Measurements from ENCODE around the gene STAMBP.
"Not testable (repeated sequence)": the region's sequence is repeated elsewhere in the genome, so short reads cannot be mapped to it uniquely, and the experiment has no call there.

The STAMBP gene

GRCh38 chr2:73868204-73868978, 39.6 kb downstream of the STAMBP start:
- H3K4me3 ChIP-seq = no peak overlapping the region
- H3K27ac ChIP-seq = no peak overlapping the region
- no peak for DNase-seq (ENCODE audit: low spot score)
- TF ChIP-seq CTCF (IDR thresholded peaks at IDR 0.05) = no peak

GRCh38 chr2:73870084-73870483, 41.3 kb downstream of the STAMBP start:
- peak overlapping the region; percentile 2 for H3K4me3 ChIP-seq
- TF ChIP-seq CTCF (IDR thresholded peaks at IDR 0.05) = no peak
- H3K27ac ChIP-seq = peak overlapping the region; percentile 75 to 85
- DNase-seq (ENCODE audit: low spot score) = peak; percentile 79

- H3K27ac ChIP-seq = no peak overlapping the region
- H3K4me3 ChIP-seq = no peak overlapping the region
- TF ChIP-seq CTCF (IDR thresholded peaks at IDR 0.05) = no peak
- no peak for DNase-seq (ENCODE audit: low spot score)
Observed at GRCh38 chr2:73877071-73877802, 48.5 kb downstream of the STAMBP start.

- H3K4me3 ChIP-seq; DNase-seq (ENCODE audit: low spot score); H3K27ac ChIP-seq: not testable (repeated sequence)
Observed at GRCh38 chr2:73877984-73878383, 49.2 kb downstream of the STAMBP start.

GRCh38 chr2:73885406-73885805, 56.6 kb downstream of the STAMBP start:
- no peak overlapping the region for H3K27ac ChIP-seq
- DNase-seq (ENCODE audit: low spot score) = no peak
- no peak for TF ChIP-seq CTCF (IDR thresholded peaks at IDR 0.05)
- H3K4me3 ChIP-seq = no peak overlapping the region

GRCh38 chr2:73886357-73886756, 57.6 kb downstream of the STAMBP start:
- no peak overlapping the region for H3K4me3 ChIP-seq
- H3K27ac ChIP-seq = no peak overlapping the region
- no peak for DNase-seq (ENCODE audit: low spot score)
- no peak for TF ChIP-seq CTCF (IDR thresholded peaks at IDR 0.05)

GRCh38 chr2:73887596-73888353, 59.0 kb downstream of the STAMBP start:
- not testable (repeated sequence) for H3K27ac ChIP-seq; H3K4me3 ChIP-seq; DNase-seq (ENCODE audit: low spot score)
